Astrocyte of the cerebellum (primary cell): ENCODE measurements around the gene DDX56.

Source experiments
- DNase-seq: peaks from one replicate; pipeline ENCODE4 v3.0.0-alpha.2; 2011; ENCODE audit warnings: low read depth
- H3K4me3 ChIP-seq: 2 replicates; pipeline ENCODE4 v1.5.1; 2011; ENCODE audit warnings: mild to moderate bottlenecking, low read depth, low read length, moderate library complexity
- CTCF ChIP-seq: IDR thresholded peaks from 2 replicates; pipeline ENCODE4 v1.5.1; 2012; ENCODE audit warnings: low read length, low read depth, moderate library complexity, mild to moderate bottlenecking; ENCODE audit errors: missing control alignments
- in situ Hi-C: cut with HindIII; loops from 2 replicates; pipeline ENCODE4 v1.10.0; 2017; ENCODE audit warnings: low sequenced_read_pairs

Gene DDX56

DNA sequence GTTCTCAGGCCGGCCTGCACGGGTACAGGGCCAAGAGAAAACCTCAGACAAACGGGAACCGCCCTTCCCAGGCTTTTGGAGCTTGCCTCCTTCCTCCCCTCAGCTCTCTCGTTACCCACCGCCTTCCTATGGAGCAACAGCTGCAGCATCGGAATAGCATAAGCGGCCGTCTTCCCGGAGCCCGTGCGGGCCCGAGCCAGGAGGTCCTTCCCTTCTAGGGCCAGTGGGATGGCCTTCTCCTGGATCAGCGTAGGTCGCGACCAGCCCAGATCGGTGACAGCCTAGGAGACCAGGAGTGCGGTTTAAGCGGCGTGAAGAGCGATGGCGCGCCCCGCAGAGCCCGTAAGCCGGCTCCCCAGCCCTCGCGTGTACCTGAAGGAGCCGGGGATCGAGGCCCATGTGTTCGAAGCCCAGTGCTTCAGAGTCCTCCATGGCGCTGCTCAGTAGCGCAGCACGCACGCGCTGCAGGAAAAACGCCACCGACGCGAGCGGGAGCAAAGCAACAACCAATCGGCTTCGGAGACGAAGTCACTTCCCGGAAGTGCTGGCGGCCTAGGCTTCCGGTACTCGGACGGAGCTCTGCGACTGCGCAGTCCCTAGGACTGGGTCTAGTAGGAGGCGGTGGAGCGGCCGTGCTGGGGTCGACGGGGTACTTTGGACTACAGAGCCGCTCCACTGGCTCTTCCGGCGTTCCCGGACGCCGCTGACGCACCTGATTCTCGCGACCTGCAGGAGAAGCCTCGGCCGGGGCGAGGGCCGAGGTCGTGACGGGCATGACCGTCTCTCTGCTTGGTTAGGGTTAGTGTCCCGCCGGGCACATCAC, at the start of gene DDX56:
Gene DDX56, minus strand, starts transcription at position 445 of the 823 bp plus-strand sequence. Its CDS starts 13 bp downstream, at position 432.
- no peak for TF ChIP-seq CTCF
- peak within 1 kb of the TSS; percentile 89 for H3K4me3 ChIP-seq
- in situ Hi-C loops = loop anchor here (25.0 kb wide), 1 partner anchor 336 kb away; no protein-coding TSS in a partner anchor
- DNase-seq = peak; percentile 78

DNA sequence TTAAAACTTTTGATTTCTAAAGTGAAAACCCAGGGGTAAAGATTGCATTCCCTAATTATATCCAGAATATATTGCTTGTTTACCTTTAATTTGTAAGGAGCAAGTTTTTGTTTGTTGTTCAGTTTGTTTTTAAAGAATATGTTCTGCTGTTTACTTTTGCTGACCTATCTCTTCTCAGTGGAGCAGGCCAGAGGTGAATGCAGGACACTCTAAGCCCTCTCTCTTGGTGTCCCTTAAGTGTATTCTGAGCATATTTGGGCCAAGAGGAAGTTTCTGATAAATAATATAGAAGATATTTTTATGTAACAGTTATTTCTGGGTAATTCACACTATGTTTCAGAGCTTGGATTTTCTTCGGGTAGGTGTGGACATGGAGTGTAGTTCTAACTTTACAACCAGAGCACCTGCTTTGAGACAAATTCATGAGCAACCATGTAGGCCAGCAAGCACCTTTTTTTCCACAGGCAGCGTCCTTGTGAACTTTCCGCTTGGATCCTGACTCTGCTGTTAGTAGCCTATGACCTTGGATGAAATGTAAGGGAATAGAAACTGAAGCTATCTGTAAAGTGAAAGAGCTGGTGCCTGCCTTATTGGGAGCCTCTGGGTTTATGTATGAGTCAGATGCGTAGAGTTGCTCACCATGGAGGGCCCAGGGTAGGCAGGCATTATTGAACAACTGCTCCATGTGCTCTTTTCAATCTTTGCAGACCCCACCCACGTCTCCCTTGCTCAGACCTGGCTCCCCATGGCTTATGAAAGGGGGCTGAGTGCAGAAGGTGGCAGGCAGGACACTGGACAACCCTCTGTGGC, 48.8 kb upstream of the DDX56 start:
- in situ Hi-C loops = no loop called here

GRCh38 chr7:44621750-44622103, 48.0 kb upstream of the DDX56 start:
- no peak for TF ChIP-seq CTCF
- no peak for DNase-seq
- H3K4me3 ChIP-seq = no peak overlapping the region
- in situ Hi-C loops = no loop called here

More for the DNA sequence above, 48.8 kb upstream of the DDX56 start:
- no peak for DNase-seq
- H3K4me3 ChIP-seq = no peak overlapping the region
- TF ChIP-seq CTCF = no peak

DNA sequence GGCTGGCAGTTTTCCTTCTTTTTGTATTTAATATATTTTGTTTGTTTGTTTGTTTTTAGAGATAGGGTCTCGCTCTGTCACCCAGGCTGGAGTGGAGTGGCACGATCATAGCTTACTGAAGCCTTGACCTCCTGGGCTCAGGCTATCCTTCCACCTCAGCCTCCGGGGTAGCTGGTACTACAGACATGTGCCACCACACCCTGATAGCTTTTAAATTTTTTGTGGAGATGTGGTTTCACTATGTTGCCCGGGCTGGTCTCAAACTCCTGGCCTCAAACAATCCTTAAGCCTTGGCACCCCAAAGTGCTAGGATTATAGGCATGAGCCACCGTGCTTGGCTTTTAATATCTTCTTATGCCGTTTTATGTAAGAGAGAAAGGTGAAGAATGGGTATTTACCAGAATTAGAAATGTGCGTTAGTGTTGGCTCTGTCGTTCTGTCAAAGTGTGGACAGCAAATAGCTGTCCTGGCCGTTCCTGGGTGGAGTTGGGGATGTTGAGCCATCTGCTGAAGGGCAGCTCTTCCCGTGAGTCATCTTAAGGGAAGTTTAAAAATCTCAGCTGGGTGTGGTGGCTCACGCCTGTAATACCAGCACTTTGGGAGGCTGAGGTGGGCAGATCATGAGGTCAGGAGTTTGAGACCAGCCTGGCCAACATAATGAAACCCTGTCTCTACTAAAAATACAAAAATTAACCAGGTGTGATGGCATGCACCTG, 47.5 kb upstream of the DDX56 start:
- TF ChIP-seq CTCF = no peak
- no peak overlapping the region for H3K4me3 ChIP-seq
- DNase-seq = no peak
- in situ Hi-C loops = no loop called here

DNA sequence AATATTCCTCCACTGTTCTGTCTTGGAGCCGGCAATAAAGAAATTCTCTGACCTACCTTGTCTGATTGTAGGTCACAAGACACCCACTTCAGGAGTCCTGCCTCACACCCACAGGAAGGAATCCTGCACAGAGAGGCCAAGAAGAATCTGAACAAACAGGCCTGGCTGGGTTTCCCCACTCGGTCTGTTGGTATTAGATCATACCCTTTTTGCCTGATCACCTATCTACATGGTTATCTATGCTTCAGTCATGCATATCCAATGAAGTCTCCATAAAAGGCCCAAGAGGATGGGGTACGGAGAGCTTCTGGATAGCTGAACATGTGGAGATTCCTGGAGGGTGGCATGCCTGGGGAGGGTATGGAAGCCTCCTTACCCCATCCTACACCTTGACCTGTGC, 45.0 kb upstream of the DDX56 start:
- H3K4me3 ChIP-seq = no peak overlapping the region
- in situ Hi-C loops = no loop called here
- TF ChIP-seq CTCF = no peak
- DNase-seq = no peak

DNA sequence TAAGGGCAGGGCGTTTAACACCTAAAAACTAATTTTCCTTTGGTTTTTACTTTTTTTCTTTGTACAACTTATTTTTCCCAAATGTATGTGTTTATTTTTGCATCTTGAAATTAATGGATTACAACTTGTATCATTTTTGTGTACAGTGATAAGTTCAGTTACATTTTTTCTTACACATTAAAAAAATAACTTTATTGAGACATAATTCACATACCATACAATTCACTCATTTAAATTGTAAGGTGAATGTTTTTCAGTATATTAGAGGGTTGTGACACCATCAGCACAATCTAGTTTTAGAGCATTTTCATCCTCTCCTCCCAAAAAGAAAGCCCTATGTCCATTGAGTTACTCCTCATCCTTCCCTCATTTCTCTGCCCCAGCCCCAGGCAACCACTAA, 44.3 kb upstream of the DDX56 start:
- in situ Hi-C loops = no loop called here
- no peak for TF ChIP-seq CTCF
- DNase-seq = no peak
- no peak overlapping the region for H3K4me3 ChIP-seq
